GM21360 (cell line): ENCODE results near the gene AMBP.

Experiments
- ATAC-seq: cut with Tn5 transposase; IDR thresholded peaks from one replicate; pipeline ENCODE4 v1.9.1; 2021; ENCODE audit warnings: mild to moderate bottlenecking, moderate library complexity; ENCODE audit not compliant: unreplicated experiment

Gene AMBP

GRCh38 chr9:114033397-114034103 is 44.5 kb downstream of the AMBP start:
- no peak for ATAC-seq

DNA sequence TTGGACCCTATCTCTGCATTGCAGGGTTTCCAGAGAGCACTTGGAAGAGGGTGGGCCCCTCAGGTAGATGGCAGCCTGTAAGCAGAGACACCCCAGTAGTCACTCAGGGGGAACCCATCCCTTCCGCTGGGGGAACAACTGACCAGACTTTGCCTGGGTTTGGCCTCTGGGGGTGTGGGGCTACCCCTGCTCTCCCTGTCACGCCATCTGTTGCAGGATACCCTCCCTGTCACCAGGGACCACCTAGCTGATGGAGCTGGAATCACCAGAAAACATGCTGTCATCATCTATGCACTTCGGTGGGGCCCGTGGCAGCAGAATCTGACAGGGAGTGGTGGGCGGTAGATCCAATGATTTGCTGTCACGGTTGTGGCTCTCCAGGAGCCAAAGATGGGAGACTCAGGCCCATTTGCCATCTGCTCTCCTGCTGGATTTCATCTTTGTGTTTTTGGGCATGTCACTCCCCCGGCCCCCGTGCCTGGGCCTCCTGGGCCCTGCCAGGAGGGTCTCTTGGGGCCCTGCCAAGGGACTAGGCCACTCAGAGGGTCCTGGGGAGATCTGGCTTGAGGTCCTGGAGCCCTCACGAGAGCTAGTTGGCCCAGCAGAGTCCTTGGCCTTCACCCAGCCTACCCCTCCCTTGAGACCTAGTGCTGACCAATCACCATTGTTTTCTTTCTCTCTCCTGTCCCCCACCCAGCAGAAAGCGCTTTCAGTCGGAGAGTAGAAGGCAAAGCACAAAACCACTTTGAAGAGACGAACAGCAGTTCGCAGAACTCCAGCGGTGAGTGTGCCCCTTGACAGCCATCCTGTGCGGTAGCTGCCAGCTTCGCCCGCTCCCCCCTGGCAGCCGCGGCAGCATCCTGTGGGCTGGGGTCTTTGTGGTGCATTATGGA is 45.9 kb downstream of the AMBP start:
- no peak for ATAC-seq

DNA sequence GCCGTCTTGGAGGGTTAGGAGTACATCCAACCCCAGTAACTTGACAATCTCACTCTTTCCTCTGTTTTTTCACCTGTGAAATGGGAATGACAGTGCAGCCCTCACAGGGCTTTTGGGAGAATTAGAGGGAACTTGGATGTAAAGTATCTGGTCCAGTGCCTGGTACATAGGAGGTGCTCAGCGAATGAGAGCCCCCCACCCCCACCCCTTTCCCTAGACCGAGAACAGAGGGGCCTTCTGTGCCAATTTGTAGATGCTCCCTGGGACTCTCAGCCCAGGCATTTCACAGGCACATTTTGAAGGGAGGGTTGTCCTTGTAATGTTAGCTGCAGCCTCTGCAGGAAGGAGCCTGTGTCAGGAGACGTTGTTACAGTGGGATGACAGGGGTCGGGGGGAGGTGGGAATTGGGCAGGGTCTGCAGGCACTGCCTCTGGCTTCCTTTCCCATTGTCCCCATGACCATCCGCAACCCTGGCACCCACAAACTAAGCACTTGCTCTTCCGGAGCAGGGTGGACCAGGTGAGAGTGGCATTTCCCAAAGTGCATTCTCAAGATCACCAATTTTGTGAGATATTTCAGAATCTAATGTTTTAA is 47.0 kb downstream of the AMBP start:
- ATAC-seq = no peak

DNA sequence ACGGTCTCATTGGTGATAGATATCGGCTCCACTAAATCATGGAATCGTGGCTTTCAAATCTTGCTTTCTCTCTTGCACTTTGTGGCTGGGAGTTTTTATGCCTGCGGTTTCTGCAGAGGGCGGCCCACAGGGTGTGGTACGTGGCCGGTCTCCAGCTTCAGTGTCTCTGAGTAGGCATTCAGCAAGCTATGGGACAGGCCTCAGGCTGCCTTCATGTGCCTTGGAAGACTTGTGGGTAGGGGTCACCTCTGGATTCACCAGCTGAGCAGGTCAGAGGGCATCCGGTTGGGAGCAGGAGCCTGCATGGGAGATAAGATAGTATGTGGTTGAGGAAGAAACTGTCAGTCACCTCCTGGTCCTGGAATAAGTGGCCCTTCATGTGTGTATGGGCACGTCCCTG is 47.7 kb downstream of the AMBP start:
- ATAC-seq = no peak

DNA sequence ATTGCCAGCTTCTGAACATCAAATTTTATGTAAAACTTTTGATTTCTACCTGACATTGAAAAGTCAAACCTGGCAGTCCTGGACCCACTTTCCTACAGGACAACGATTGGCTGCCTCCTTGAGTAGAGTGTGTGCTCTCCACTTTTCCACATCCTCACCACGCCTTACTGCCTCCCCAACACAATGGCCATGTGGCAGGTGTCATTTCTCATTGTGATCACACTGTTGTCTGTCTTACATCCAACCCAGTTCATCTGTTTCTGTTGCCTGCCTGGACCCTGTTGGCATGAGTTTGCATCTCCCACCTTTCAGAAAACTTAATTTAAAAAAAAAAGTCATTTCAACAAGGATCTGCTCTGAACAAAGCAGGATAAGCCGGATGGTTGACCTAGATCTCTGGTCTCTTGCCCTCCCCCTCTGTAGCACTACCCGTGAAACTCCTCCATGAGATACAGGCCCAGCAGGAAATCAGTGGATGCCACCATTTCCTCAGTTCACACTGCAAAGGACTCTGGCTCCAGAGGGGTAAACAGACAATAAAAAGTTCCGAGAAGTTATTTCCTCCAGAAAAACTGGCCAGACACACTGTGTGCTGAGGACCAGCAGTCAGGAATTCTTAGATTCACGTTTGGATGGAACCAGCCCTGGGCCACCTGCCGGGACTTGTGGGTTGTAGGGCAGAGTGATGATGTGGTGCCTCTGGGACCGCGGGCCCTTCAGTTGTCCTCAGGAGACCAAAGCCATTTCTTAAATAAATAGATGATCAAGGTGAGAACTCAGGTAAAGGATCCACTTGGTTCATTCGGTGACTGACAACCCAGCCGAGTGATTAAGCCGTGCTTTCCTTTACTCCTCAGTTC is 48.6 kb downstream of the AMBP start:
- ATAC-seq = no peak

DNA sequence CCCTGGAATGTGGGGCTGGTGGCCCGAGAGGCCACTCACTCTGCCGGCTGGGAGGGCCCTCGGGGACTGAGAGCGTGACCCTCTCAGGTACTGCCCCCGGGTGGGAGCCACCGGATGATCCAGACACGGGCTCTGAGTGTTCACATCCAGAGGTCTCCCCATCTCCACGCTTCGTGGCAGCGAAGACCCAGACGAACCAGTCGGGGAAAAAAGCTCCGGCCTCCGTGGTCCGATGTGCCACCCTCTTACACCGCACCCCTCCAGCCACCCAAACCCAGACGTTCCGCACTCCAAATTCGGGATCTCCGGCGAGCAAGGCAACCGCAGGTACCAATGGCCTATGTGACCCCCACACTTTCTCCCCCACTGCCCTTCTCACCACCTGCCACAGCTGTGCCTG is 49.5 kb downstream of the AMBP start:
- no peak for ATAC-seq

GRCh38 chr9:114027863-114028465 is 50.1 kb downstream of the AMBP start:
- no peak for ATAC-seq

DNA sequence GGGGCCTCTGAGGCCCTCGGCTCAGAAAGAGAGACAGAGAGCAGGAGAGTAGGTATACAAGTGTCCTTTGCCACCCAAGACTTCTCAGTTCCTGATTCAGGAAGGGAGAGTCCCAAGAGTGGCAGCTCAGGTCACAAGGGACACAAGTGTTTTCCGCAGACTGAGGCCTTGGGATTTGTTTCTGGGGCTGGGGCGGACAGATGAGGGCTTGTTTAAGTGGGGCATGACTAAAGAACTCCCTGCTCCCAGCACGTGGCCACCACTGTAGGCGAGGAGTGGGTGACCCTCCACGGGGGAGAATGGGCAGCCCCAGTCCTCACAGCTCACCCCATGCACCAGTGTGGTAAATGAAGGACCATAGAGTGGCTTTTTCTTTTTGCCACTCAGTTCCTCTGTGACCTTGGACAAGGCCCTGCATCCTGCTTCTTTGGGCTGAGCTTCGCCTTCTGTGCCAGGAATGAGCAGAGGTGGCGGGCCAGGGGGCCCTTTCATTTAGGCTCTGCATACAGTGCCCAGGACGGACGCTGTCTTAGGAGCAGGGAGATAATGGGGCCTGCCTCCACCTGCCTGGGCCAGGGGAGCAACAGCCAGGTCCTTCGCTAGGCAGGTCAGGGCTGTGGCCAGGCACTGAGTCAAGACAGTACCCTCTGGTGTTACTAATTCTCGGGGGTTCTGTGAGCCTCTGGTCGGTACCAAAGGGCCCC is 50.8 kb downstream of the AMBP start:
- no peak for ATAC-seq

- no peak for ATAC-seq
Observed at GRCh38 chr9:114026335-114026734, 51.8 kb downstream of the AMBP start.

- ATAC-seq = no peak
Observed at GRCh38 chr9:114025760-114026159, 52.3 kb downstream of the AMBP start.

DNA sequence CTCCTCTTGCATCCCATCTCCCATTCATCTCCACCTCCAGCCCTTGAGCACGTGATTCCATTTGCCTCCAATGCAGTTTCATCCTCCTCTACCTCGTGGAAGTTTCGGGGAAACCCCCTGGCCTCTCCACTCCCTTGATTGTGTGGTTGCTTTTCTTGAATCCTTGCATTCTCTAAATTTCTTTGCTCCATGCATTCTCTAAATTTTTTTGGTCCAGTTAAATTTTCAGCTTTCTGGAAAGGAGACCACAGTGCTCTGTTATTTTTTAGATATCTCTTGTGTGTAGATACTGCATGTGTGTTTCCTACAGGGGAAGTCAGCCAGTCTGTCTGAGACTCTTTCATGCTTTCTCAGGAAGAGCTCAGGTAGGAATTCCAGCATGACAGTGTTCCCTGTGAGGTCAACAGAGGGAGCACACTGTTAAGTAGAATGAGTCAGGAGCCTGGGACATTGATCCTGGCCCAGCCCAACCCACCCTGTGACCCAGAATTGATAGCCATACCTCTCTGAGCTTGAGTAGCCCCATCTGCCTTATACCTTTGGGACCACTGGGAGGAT is 52.8 kb downstream of the AMBP start:
- no peak for ATAC-seq

DNA sequence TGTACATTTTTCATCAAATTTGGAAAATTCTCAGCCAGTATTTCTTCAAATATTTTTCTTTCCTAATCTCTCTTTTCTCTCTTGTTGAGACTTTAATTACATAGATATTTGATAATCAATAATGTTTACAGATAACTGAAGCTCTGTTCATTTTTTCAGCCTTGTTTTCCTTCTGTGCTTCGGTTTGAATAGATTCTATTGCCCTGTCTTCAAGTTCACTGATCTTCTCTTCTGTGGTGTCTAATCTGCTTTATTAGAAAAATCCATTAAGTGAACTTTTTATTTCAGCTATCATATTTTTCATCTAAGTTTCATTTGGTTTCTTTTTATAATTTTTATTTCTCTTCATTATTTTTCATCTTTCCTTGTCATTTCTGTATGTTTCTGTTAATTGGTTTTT is 54.1 kb downstream of the AMBP start:
- no peak for ATAC-seq

DNA sequence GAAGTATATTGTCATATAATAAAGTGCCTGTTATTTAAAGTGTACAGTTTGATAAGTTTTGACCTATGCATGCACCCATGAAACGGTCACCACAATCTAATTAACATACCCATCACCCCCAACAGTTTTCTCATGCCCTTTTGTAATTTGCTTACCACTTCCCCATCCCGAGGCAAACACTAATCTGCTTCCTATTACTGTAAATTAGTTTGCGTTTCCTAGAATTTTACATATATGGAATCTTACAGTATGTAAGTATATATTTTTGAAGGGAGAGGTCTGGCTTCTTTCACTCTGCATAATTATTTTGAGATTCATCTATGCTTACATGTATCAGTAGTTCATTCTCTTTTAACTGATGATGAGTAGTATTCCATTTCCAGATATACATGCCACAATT is 56.5 kb downstream of the AMBP start:
- no peak for ATAC-seq

DNA sequence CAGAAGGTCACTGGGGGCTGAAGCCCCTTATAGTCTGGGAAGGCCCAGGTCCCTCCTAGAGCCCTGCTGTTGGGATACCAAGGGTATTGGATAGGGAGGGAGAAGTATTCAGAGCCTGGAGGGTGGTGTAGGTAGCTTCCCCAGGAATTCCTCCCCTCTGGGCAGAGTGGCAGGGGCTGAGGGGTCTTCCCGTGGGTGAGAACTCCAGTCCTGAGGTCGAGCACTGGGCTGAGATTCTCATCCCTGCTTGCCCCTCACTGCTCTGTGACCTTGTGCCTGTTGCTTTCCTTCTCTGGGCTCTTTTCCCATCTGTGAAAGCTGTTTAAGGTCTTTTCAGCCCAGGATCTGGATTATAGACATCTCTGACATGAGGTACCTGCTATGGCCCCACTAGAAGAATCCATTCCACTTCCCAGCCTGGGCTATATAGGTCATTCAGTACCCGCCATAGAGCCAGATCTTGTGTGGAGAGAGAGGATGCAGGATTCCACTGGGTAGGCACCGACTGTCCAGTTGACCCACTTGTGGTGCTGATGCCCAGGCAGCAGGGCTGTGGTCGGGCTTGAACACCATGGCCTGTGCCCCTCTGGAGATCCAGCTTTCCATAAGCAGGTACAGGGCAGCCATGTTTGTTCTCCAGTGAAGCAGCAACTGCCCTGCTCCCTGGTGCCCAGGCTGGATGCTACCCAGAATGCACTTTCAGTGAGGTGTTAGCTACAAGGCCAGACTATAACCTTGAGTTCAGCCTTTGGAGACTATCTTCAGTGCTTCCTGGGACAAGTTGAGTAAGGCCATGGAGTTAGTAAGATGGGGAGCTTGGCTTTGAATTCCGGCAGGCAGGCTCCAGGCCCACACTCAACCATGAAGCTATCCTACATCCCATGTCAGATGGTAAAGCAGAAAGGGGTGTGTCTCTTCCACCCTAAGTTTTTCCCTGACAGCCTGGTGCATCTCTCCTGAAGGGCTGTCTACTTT is 60.1 kb downstream of the AMBP start:
- no peak for ATAC-seq

- ATAC-seq = no peak
Observed at GRCh38 chr9:114016629-114017423, 61.3 kb downstream of the AMBP start.

DNA sequence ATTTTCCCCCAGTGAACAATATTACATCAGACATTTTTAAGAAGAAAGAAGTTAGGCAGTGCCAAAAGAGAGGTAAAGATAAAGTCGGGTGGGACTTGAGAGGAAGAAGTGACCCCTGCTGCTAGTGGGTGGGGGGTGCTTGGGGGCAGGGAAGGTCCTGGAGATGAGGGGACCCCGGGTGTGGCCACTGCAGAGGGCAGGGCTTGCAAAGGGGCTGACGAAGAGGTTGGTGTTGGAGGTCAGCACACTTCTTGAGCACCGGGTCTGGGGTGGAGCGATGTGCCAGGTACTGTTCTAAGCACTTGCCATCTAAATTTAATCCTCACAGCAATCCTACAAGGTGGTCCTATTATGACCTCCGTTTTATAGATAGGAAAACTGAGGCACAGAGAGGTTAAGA is 62.0 kb downstream of the AMBP start:
- no peak for ATAC-seq

- ATAC-seq = no peak
Observed at GRCh38 chr9:114015607-114016006, 62.5 kb downstream of the AMBP start.

DNA sequence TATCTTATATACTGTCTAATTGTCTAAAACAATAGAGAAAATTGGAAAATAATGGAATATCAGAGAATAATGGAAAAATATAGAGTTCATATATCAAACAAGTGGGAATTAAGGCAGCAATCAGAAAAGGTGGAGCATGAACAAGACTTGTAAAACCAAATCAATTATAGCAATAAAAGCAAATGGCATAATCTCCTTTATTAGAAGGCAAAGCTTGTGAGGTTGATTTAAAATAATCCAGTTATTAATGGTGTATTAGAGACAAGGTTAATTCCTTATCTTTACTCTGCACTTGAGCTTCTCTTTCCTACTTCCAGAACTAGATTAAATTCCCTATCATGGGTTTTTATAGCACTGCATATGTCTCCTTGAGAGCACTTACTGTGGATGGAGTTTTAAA is 64.1 kb downstream of the AMBP start:
- no peak for ATAC-seq
